KMS-11 (cell line): ENCODE measurements around the gene DFFA.

Source experiments
- H2AFZ ChIP-seq: fragments of 200-600 bp; sonication (generic); 2 replicates; pipeline ENCODE4 v1.6.1; 2016; ENCODE audit warnings: antibody characterized with exemption, mixed run types, low read depth
- H3K27ac ChIP-seq: fragments of 200-600 bp; sonication (generic); 2 replicates; pipeline ENCODE4 v1.6.1; 2016; ENCODE audit warnings: mild to moderate bottlenecking, mixed run types
- H3K27me3 ChIP-seq: fragments of 200-600 bp; sonication (generic); 2 replicates; pipeline ENCODE4 v1.6.1; 2017; ENCODE audit warnings: mild to moderate bottlenecking, low read depth, mixed run types, moderate library complexity; ENCODE audit not compliant: insufficient read depth
- H3K36me3 ChIP-seq: fragments of 200-600 bp; sonication (generic); 2 replicates; pipeline ENCODE4 v1.6.1; 2017; ENCODE audit warnings: mild to moderate bottlenecking, mixed run types; ENCODE audit not compliant: insufficient read depth
- H3K4me1 ChIP-seq: fragments of 200-600 bp; sonication (generic); 2 replicates; pipeline ENCODE4 v1.6.1; 2016; ENCODE audit warnings: mild to moderate bottlenecking, low read depth, mixed run types; ENCODE audit not compliant: poor library complexity, severe bottlenecking
- H3K4me2 ChIP-seq: fragments of 200-600 bp; sonication (generic); 2 replicates; pipeline ENCODE4 v1.7.0; 2016; ENCODE audit warnings: mild to moderate bottlenecking, mixed run types
- H3K4me3 ChIP-seq: fragments of 200-600 bp; sonication (generic); IDR thresholded peaks from 2 replicates; pipeline ENCODE4 v1.6.1; 2017; ENCODE audit warnings: low read depth, low read length, mixed read lengths; ENCODE audit not compliant: insufficient read depth
- H3K79me2 ChIP-seq: fragments of 200-600 bp; sonication (generic); 2 replicates; pipeline ENCODE4 v1.6.1; 2016; ENCODE audit warnings: low read depth, mixed run types; ENCODE audit not compliant: insufficient read depth
- H3K9ac ChIP-seq: fragments of 200-600 bp; sonication (generic); 2 replicates; pipeline ENCODE4 v1.6.1; 2016; ENCODE audit warnings: mild to moderate bottlenecking, mixed run types
- H4K20me1 ChIP-seq: fragments of 200-600 bp; sonication (generic); 2 replicates; pipeline ENCODE4 v1.6.1; 2016; ENCODE audit warnings: mild to moderate bottlenecking, mixed run types; ENCODE audit not compliant: insufficient read depth
- TF ChIP-seq, protein P1 (sequence below): fragments of 200-600 bp; sonication (generic); conservative IDR thresholded peaks from 2 replicates; pipeline ENCODE4 v1.6.1; 2017; ENCODE audit warnings: low read depth, mild to moderate bottlenecking, antibody characterized with exemption, low read length, moderate library complexity, mixed read lengths

DFFA gene

DNA sequence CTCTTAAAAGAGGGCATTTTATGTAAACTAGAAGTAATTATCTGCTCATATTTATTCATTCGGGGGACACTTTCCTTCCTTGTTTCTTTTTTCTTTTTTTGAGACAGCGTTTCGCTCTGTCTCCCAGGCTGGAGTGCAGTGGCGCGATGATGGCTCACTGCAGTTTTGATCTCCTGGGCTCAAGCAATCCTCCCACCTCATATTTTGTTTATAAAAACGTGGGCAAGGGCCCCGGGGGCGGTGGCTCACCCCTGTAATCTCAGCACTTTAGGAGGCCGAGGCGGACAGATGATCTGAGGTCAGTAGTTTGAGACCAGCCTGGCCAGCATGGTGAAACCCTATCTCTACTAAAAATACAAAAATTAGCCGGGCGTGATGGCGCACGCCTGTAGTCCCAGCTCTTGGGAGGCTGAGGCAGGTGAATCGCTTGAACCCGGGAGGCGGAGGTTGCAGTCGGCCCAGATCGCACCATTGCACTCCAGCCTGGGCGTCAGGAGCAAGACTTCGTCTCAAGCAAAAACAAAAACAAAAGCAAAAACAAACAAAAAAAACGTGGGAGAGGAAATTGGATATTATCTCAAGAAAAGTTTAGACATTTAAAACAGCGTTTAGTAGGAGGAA, 926 bp upstream of the DFFA start:
- Histone ChIP-seq H3K4me1 (peaks cover 34% of the 10 kb centered on the region), H3K27me3 (no peaks in the 10 kb centered on the region), H3K4me2 (peak overlapping the region; percentile 90), H3K27ac (peak overlapping the region; percentile 12; the same call in 1 of the 2 replicates), H2AFZ (peak overlapping the region; percentile 98), H4K20me1 (no peaks in the 10 kb centered on the region), H3K36me3 (no peaks in the 10 kb centered on the region), H3K9ac (no peak overlapping the region), H3K79me2 (peaks cover 31% of the 10 kb centered on the region; the same call in 1 of the 2 replicates), H3K4me3 (no peak overlapping the region)
- TF ChIP-seq, protein P1, sequence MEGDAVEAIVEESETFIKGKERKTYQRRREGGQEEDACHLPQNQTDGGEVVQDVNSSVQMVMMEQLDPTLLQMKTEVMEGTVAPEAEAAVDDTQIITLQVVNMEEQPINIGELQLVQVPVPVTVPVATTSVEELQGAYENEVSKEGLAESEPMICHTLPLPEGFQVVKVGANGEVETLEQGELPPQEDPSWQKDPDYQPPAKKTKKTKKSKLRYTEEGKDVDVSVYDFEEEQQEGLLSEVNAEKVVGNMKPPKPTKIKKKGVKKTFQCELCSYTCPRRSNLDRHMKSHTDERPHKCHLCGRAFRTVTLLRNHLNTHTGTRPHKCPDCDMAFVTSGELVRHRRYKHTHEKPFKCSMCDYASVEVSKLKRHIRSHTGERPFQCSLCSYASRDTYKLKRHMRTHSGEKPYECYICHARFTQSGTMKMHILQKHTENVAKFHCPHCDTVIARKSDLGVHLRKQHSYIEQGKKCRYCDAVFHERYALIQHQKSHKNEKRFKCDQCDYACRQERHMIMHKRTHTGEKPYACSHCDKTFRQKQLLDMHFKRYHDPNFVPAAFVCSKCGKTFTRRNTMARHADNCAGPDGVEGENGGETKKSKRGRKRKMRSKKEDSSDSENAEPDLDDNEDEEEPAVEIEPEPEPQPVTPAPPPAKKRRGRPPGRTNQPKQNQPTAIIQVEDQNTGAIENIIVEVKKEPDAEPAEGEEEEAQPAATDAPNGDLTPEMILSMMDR = no peak

DNA sequence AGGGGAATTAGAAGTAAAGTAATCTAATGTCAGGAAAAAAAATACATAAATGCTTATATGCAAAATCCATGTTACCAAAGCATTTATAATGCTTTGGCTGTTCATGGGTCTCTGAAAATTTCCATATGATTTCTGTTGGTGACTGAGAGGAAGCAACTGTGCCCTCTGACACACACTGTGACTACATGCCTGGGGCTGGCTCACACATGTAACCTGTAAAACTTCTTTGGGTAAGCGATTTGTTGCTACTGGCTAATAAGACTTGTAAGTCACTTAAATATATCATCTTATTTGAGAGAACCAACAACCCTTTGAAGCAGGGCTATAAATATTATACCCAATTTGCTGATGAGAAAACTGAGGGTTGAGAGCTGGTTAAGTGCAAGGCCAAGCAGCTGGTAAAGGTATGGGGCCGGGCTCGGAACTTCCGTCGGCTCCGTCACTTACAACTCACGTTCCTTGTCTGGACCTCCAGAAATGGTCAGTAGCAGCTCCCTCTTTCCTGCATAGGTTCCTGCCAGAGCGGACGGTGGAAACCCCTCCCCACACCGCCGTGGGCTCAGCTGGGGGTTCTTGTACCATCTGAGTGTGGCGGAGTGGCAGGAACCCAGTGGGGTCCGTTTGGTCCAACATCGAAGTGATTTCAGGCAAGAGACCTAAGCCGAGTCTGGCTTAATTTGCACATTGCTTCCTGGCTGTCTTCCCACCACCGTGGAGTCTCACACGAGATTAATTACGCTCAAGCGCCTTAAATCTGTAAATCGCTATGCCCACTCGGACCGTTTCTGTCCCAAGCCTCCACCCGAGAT, 714 bp downstream of the DFFA start:
- Histone ChIP-seq H3K4me1 (peaks cover 34% of the 10 kb centered on the region), H3K36me3 (peaks cover 2% of the 10 kb centered on the region; the same call in 1 of the 2 replicates), H4K20me1 (no peaks in the 10 kb centered on the region), H2AFZ (peak overlapping the region; percentile 95), H3K27ac (peak overlapping the region; percentile 27; the same call in 1 of the 2 replicates), H3K79me2 (peaks cover 21% of the 10 kb centered on the region; the same call in 1 of the 2 replicates), H3K27me3 (no peaks in the 10 kb centered on the region), H3K4me3 (peak overlapping the region; percentile 97), H3K4me2 (peak overlapping the region; percentile 90), H3K9ac (peak overlapping the region; percentile 71)
- TF ChIP-seq, protein P1 = no peak

DNA sequence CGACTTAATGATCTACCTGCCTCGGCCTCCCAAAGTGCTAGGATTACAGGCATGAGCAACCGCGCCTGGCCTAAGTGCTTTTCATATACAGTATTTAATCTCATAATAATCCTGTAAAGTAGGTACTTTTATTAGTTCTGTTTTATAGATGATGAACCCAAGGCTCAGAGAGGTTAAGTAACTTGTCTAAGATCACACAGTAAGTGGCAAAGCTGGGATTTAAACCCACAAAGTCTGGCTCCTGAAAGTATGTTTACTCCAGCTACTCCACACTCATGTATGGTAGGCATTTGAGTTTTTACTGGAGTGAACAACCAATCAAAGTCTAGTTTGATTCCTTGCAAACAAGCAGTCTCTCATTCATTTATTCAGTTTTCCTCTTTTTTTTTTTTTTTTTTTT, 2.3 kb downstream of the DFFA start:
- peaks cover 7% of the 10 kb centered on the region; the same call in 1 of the 2 replicates for H3K36me3 ChIP-seq
- no peak overlapping the region for H3K27ac ChIP-seq
- H4K20me1 ChIP-seq = no peaks in the 10 kb centered on the region
- no peak overlapping the region for H3K9ac ChIP-seq
- H3K79me2 ChIP-seq = peaks cover 13% of the 10 kb centered on the region; the same call in 1 of the 2 replicates
- TF ChIP-seq, protein P1 = no peak
- H3K4me2 ChIP-seq = no peak overlapping the region
- no peaks in the 10 kb centered on the region for H3K27me3 ChIP-seq
- H2AFZ ChIP-seq = no peak overlapping the region
- peaks cover 22% of the 10 kb centered on the region for H3K4me1 ChIP-seq
- no peak overlapping the region for H3K4me3 ChIP-seq

DNA sequence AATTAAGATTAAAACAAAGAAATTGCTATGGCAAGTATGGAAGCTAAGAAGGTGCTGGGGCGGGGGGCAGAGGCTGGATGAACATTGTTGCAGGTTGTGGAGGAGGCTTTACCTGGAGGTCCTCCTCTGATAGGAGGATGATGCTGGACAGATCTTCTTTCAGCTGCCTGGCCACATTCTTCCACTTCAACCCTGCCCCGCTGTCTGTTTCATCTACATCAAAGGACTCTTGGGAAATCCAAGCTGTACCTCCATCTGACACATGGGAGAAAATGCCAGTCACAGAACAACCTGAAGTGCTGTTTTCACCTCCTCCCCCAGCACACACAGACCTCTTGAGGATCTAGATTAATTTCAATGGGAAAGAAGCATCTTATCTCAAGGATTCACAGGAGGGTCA, 5.3 kb downstream of the DFFA start:
- Histone ChIP-seq H4K20me1 (no peaks in the 10 kb centered on the region), H3K79me2 (peaks cover 12% of the 10 kb centered on the region; the same call in 1 of the 2 replicates), H3K27ac (no peak overlapping the region), H3K4me1 (peaks cover 8% of the 10 kb centered on the region), H3K27me3 (no peaks in the 10 kb centered on the region), H3K36me3 (peaks cover 16% of the 10 kb centered on the region; the same call in 1 of the 2 replicates), H3K9ac (no peak overlapping the region), H2AFZ (no peak overlapping the region), H3K4me3 (no peak overlapping the region), H3K4me2 (no peak overlapping the region)
- TF ChIP-seq, protein P1 = no peak
